Activated CD8-positive, alpha-beta T cell treated with anti-CD3 and anti-CD28 coated beads for 36 hours (primary cell): Measurements from ENCODE around the gene MTA1. TPM values are rescaled to one million over a fixed set of nuclear protein-coding genes. Genes with fewer than 3 reads are reported as not detected.

Source experiments
- ATAC-seq: fragments of 200-7000 bp; cut with Tn5 transposase; one replicate; pipeline ENCODE4 v1.10.0; 2021; ENCODE audit warnings: mild to moderate bottlenecking, moderate library complexity
- CTCF ChIA-PET: fragments of 350-600 bp; sonication (Branson Sonifier 250); formaldehyde crosslinking; loops from one replicate; lab custom pipeline; 2021; ENCODE audit warnings: antibody characterized with exemption; lab: Charles Lee
- POLR2A ChIA-PET: fragments of 350-600 bp; sonication (Branson Sonifier 250); formaldehyde crosslinking; loops from one replicate; lab custom pipeline; 2021; ENCODE audit warnings: antibody characterized with exemption; lab: Charles Lee
- DNase-seq: peaks from one replicate; pipeline ENCODE4 v3.0.0-alpha.2; 2020
- H3K27ac Mint-ChIP-seq: one replicate; pipeline ENCODE4 v1.8.0; 2021; ENCODE audit warnings: mild to moderate bottlenecking, mixed read lengths
- H3K27me3 Mint-ChIP-seq: one replicate; pipeline ENCODE4 v1.8.0; 2021; ENCODE audit warnings: mixed read lengths
- H3K36me3 Mint-ChIP-seq: one replicate; pipeline ENCODE4 v1.8.0; 2021; ENCODE audit warnings: low read depth, mixed read lengths
- H3K4me1 Mint-ChIP-seq: one replicate; pipeline ENCODE4 v1.8.0; 2021; ENCODE audit warnings: low read depth, mixed read lengths
- H3K4me3 Mint-ChIP-seq: one replicate; pipeline ENCODE4 v1.8.0; 2021; ENCODE audit warnings: mild to moderate bottlenecking, moderate library complexity, mixed read lengths
- H3K9me3 Mint-ChIP-seq: one replicate; pipeline ENCODE4 v1.8.0; 2021; ENCODE audit warnings: mixed read lengths
- intact Hi-C: fragments of 100-400 bp; cut with micrococcal nuclease; formaldehyde crosslinking; loops from one replicate; pipeline ENCODE4 v1.10.0; 2022
- total RNA-seq, 2 experiments: library from RNA; stranded (reverse); gene quantifications; one replicate each; pipeline ENCODE4 v1.2.3, GENCODE V29; 2021
- TF ChIP-seq, protein P1 (sequence below): fragments of 200-600 bp; IDR thresholded peaks from one replicate; pipeline ENCODE4 v1.8.0; 2022; ENCODE audit warnings: antibody characterized with exemption, mild to moderate bottlenecking

MTA1 gene
- total RNA-seq, 2 experiments from 2014 or later: 133 to 140 TPM

DNA sequence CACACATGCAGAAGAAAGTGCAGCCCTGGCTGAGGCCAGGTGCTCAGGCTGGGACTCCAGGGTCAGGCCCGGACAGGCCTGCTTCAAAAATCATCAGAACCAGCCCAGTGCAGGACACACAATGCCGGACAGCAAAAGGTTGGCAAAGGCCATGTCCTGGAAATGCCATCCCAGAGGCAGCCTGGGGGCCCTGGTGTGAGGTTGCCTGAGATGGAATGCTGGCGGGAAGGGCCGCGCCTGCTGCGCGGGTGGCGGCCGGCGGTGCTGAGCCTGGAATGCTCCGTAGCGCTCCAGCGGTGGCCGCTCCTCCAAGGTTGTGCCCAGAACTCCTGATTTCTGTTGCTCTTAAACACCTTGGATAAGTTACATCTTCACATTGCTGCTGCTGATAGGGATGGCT, 33.3 kb downstream of the MTA1 start:
- ATAC-seq: no peak
- peaks cover 2% of the 10 kb centered on the region for H3K4me1 Mint-ChIP-seq
- peaks cover 16% of the 10 kb centered on the region for H3K36me3 Mint-ChIP-seq
- no peaks in the 10 kb centered on the region for H3K9me3 Mint-ChIP-seq
- H3K27ac Mint-ChIP-seq: no peak overlapping the region
- POLR2A ChIA-PET: no interaction called here
- H3K4me3 Mint-ChIP-seq: no peak overlapping the region
- H3K27me3 Mint-ChIP-seq: no peaks in the 10 kb centered on the region
- CTCF ChIA-PET: interaction anchor here (1.0 to 1.5 kb wide), 2 partner anchors 37 to 82 kb away, joined by 3 to 5 read pairs; no protein-coding TSS in a partner anchor
- intact Hi-C loops: no loop called here
- TF ChIP-seq, protein P1, sequence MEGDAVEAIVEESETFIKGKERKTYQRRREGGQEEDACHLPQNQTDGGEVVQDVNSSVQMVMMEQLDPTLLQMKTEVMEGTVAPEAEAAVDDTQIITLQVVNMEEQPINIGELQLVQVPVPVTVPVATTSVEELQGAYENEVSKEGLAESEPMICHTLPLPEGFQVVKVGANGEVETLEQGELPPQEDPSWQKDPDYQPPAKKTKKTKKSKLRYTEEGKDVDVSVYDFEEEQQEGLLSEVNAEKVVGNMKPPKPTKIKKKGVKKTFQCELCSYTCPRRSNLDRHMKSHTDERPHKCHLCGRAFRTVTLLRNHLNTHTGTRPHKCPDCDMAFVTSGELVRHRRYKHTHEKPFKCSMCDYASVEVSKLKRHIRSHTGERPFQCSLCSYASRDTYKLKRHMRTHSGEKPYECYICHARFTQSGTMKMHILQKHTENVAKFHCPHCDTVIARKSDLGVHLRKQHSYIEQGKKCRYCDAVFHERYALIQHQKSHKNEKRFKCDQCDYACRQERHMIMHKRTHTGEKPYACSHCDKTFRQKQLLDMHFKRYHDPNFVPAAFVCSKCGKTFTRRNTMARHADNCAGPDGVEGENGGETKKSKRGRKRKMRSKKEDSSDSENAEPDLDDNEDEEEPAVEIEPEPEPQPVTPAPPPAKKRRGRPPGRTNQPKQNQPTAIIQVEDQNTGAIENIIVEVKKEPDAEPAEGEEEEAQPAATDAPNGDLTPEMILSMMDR: no peak
- no peak for DNase-seq

DNA sequence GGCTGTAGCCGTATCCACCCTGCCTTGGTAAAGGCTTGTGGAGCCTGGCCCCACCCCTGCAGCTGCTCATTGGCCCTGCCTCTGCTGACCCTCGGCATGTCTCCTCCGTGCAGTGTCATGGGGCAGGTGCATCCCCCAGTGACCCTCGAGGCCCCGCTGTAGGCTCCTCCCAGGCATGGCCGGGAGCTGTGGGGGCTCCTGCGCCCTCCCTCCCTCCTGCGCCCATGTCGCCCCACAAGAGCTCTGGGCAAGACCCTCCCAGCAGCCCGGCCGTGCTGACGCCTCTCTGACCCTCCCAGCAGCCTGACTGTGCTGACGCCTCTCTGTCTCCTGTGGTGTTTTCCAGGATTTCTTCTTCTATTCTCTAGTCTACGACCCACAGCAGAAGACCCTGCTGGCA, 34.2 kb downstream of the MTA1 start:
- Mint-ChIP-seq H3K36me3 (peaks cover 16% of the 10 kb centered on the region), H3K27me3 (no peaks in the 10 kb centered on the region), H3K4me1 (peaks cover 2% of the 10 kb centered on the region), H3K9me3 (no peaks in the 10 kb centered on the region), H3K27ac (no peak overlapping the region), H3K4me3 (no peak overlapping the region)
- TF ChIP-seq, protein P1: no peak
- CTCF ChIA-PET: interaction anchor here (1.0 to 1.5 kb wide), 2 partner anchors 27 to 83 kb away, joined by 3 to 5 read pairs; no protein-coding TSS in a partner anchor
- no peak for ATAC-seq
- POLR2A ChIA-PET: no interaction called here
- no peak for DNase-seq
- intact Hi-C loops: no loop called here

DNA sequence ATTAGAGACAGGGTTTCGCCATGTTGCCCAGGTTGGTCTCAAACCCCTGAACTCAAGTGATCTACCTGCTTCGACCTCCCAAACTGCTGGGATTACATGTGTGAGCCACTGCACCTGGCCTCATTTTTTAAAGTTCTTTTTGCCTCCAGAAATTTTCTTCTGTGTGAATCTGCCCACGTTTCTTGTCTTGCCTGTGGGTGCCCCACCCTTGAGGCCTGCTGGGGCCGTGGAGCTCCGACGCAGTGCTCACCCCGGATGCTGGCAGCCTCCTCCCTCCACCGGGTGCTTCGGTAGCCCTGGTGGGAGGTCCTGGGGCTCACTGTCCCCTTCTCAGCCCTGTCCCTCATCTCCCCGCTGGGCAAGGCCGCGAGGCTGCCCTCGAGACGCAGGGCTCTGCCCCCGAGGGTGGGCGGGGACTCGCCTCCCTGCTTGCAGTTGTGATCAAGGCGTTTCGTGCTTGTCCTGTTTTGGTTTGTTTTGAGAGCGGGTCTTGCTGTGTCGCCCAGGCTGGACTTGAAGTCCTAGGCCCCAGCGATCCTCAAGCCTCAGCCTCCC, 35.5 kb downstream of the MTA1 start:
- intact Hi-C loops: no loop called here
- H3K36me3 Mint-ChIP-seq: peaks cover 16% of the 10 kb centered on the region
- ATAC-seq (no peak), DNase-seq (no peak)
- H3K27me3 Mint-ChIP-seq: no peaks in the 10 kb centered on the region
- no peak overlapping the region for H3K27ac Mint-ChIP-seq
- no peak overlapping the region for H3K4me3 Mint-ChIP-seq
- TF ChIP-seq, protein P1: no peak
- no peaks in the 10 kb centered on the region for H3K9me3 Mint-ChIP-seq
- ChIA-PET POLR2A (no interaction called here), CTCF (no interaction called here)
- H3K4me1 Mint-ChIP-seq: peaks cover 2% of the 10 kb centered on the region

- intact Hi-C loops: no loop called here
- ChIA-PET POLR2A (no interaction called here), CTCF (no interaction called here)
- no peak overlapping the region for H3K27ac Mint-ChIP-seq
- DNase-seq (no peak), ATAC-seq (no peak)
- H3K9me3 Mint-ChIP-seq: no peaks in the 10 kb centered on the region
- TF ChIP-seq, protein P1: no peak
- H3K4me3 Mint-ChIP-seq: no peak overlapping the region
- peaks cover 2% of the 10 kb centered on the region for H3K4me1 Mint-ChIP-seq
- H3K36me3 Mint-ChIP-seq: peaks cover 16% of the 10 kb centered on the region
- no peaks in the 10 kb centered on the region for H3K27me3 Mint-ChIP-seq
These were observed 36.4 kb downstream of the MTA1 start for GRCh38 chr14:105455766-105456660.
